NT2/D1 (cell line): ENCODE data around the gene SRMS.

Experiments used
- DNase-seq: peaks from one replicate; pipeline ENCODE4 v3.0.0-alpha.2; 2011; ENCODE audit warnings: low read depth, low spot score
- H3K27me3 ChIP-seq: 2 replicates; pipeline ENCODE4 v1.6.0; 2011; ENCODE audit warnings: mild to moderate bottlenecking; ENCODE audit not compliant: insufficient read length, insufficient read depth
- H3K36me3 ChIP-seq: 2 replicates; pipeline ENCODE4 v1.6.1; 2011; ENCODE audit warnings: mild to moderate bottlenecking, low read length, mixed read lengths; ENCODE audit not compliant: insufficient read depth, insufficient read length
- H3K4me1 ChIP-seq: 2 replicates; pipeline ENCODE4 v1.5.1; 2011; ENCODE audit not compliant: insufficient read depth, insufficient read length
- H3K4me3 ChIP-seq: 2 replicates; pipeline ENCODE4 v1.5.1; 2011; ENCODE audit warnings: low read depth; ENCODE audit not compliant: insufficient read length
- H3K9ac ChIP-seq: 2 replicates; pipeline ENCODE4 v1.6.0; 2011; ENCODE audit warnings: low read depth; ENCODE audit not compliant: insufficient read length
- H3K9me3 ChIP-seq: 2 replicates; pipeline ENCODE4 v1.5.1; 2011; ENCODE audit warnings: mild to moderate bottlenecking, low read length; ENCODE audit not compliant: insufficient read depth
- SUZ12 ChIP-seq: IDR thresholded peaks from 2 replicates; pipeline ENCODE4 v1.6.1; 2011; ENCODE audit not compliant: insufficient read length, insufficient read depth; ENCODE audit errors: extremely low read depth
- YY1 ChIP-seq: IDR thresholded peaks from 2 replicates; pipeline ENCODE4 v1.6.1; 2011; ENCODE audit not compliant: insufficient read length, insufficient read depth
- ZNF274 ChIP-seq: IDR thresholded peaks from 2 replicates; pipeline ENCODE4 v1.6.1; 2011; ENCODE audit warnings: mild to moderate bottlenecking, low read depth, low read length

The SRMS gene

DNA sequence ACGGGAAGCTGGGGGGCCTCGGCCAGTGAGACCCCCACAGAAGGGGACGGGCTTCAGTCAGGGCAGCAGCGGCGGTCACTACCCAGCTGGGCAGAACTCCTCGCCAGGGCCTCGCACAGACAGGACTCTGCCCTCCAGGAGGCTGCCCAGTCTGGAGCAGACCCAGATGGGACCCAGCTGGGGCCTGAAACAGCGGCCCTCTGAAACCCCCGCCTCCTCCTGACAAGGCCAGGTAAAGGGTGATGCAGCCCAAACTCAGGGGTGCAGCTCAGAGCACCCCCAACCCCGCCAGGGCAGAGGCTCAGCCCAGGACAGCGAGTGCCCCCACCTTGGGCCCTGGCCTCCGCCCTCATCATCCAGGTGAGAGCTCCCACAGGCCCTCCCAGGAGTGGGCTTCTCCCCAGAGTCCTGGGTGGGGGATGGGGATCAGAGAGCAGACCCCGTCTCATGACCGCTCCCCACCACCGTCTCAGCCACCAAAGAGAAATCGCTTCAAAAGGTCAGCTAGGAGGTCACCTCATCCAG is 50.9 kb downstream of the SRMS start:
- H3K36me3 ChIP-seq, result peaks cover 49% of the 10 kb centered on the region
- peaks cover 30% of the 10 kb centered on the region for H3K4me1 ChIP-seq
- no peak for TF ChIP-seq SUZ12
- no peak for TF ChIP-seq YY1
- TF ChIP-seq ZNF274, result no peak
- no peak overlapping the region for H3K4me3 ChIP-seq
- no peaks in the 10 kb centered on the region for H3K9me3 ChIP-seq
- peaks cover 19% of the 10 kb centered on the region for H3K27me3 ChIP-seq
- no peak for DNase-seq
- peak overlapping the region; percentile 58 for H3K9ac ChIP-seq

- H3K9ac ChIP-seq, result peak overlapping the region; percentile 58
- H3K27me3 ChIP-seq, result peaks cover 19% of the 10 kb centered on the region
- TF ChIP-seq ZNF274, result no peak
- no peak for TF ChIP-seq YY1
- no peak for TF ChIP-seq SUZ12
- no peak for DNase-seq
- no peak overlapping the region for H3K4me3 ChIP-seq
- H3K36me3 ChIP-seq, result peaks cover 56% of the 10 kb centered on the region
- H3K9me3 ChIP-seq, result no peaks in the 10 kb centered on the region
- H3K4me1 ChIP-seq, result peaks cover 30% of the 10 kb centered on the region
Observed at GRCh38 chr20:63495741-63496595, 51.6 kb downstream of the SRMS start.

GRCh38 chr20:63495167-63495720 is 52.3 kb downstream of the SRMS start:
- Histone ChIP-seq H3K4me3 (no peak overlapping the region), H3K27me3 (peaks cover 15% of the 10 kb centered on the region), H3K36me3 (peaks cover 63% of the 10 kb centered on the region), H3K4me1 (peaks cover 30% of the 10 kb centered on the region), H3K9me3 (no peaks in the 10 kb centered on the region), H3K9ac (no peak overlapping the region)
- no peak for DNase-seq
- no peak for TF ChIP-seq SUZ12
- no peak for TF ChIP-seq YY1
- TF ChIP-seq ZNF274, result no peak

- Histone ChIP-seq H3K9ac (no peak overlapping the region), H3K27me3 (peaks cover 10% of the 10 kb centered on the region), H3K4me1 (peaks cover 29% of the 10 kb centered on the region), H3K36me3 (peaks cover 66% of the 10 kb centered on the region), H3K4me3 (no peak overlapping the region), H3K9me3 (no peaks in the 10 kb centered on the region)
- DNase-seq, result no peak
- TF ChIP-seq ZNF274 (no peak), YY1 (no peak), SUZ12 (no peak)
Observed at GRCh38 chr20:63494420-63495166, 53.0 kb downstream of the SRMS start.

DNA sequence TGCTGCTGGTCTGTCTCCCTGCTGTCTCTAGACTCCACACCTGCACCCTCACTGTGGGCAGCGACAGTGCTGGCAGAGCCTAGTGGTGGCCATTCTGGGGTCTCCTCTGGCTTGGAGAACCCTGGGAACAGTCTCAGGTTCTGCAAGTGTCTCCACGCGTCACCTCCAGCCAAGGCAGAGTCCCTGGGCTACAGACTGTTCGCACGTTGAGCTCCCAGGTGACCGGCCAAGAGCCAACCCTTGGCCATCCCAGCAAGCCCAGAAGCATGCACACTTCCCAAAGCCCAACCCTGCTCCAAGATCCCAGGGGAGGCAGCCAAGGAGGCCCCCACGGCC is 53.5 kb downstream of the SRMS start:
- H3K4me3 ChIP-seq, result no peak overlapping the region
- H3K36me3 ChIP-seq, result peaks cover 71% of the 10 kb centered on the region
- no peak overlapping the region for H3K9ac ChIP-seq
- DNase-seq, result no peak
- TF ChIP-seq ZNF274 (no peak), SUZ12 (no peak), YY1 (no peak)
- H3K27me3 ChIP-seq, result peaks cover 6% of the 10 kb centered on the region
- H3K4me1 ChIP-seq, result peaks cover 25% of the 10 kb centered on the region
- no peaks in the 10 kb centered on the region for H3K9me3 ChIP-seq

DNA sequence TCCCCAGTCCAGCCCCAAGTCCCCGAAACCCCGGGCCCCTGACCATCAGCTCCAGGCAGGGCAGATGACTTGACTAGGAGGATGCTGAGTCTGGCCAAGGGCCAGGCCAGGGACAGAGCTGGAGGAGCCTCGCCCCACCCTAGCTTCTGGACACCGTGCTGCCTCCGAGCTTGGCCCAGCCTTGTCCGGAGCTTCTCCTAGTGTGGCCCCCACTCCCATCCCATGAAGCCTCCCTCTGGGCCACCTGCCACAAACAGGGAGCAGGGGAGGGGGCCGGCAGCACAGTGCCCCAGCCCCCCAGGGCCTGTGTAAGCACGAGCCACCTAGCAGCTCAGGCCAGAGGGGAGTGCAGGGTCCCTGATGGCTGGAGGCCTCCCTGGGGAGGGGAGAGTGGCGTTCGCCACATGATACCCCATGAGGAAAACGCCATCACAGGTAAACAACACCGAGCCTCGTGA is 54.0 kb downstream of the SRMS start:
- no peak overlapping the region for H3K9ac ChIP-seq
- no peaks in the 10 kb centered on the region for H3K9me3 ChIP-seq
- H3K4me1 ChIP-seq, result peaks cover 25% of the 10 kb centered on the region
- TF ChIP-seq YY1 (no peak), SUZ12 (no peak), ZNF274 (no peak)
- H3K36me3 ChIP-seq, result peaks cover 75% of the 10 kb centered on the region
- no peak for DNase-seq
- peaks cover 6% of the 10 kb centered on the region for H3K27me3 ChIP-seq
- H3K4me3 ChIP-seq, result no peak overlapping the region

DNA sequence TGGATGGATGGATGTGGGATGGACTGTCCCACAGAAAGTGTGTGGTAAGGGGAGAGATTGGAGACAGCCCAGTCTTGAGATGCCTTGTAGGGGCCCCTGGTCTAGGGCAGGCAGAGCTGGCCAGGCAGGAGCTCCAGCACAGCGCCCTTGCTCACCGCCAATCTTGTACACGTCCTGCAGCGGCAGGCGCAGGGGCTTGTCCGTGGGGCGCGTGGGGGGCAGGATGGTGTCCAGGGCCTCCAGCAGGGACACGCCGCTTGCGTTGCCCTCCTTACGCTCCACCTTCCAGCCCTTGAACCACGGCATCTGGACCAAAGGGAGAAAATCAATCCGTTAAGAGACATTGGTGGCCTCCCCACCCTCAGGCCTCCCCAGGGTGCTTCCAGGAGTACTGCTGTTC is 54.6 kb downstream of the SRMS start:
- no peak for DNase-seq
- no peaks in the 10 kb centered on the region for H3K9me3 ChIP-seq
- H3K27me3 ChIP-seq, result peaks cover 2% of the 10 kb centered on the region
- TF ChIP-seq YY1 (no peak), ZNF274 (no peak), SUZ12 (no peak)
- no peak overlapping the region for H3K4me3 ChIP-seq
- no peak overlapping the region for H3K9ac ChIP-seq
- peaks cover 25% of the 10 kb centered on the region for H3K4me1 ChIP-seq
- peaks cover 78% of the 10 kb centered on the region for H3K36me3 ChIP-seq
